Muscle layer of colon (tissue), 2 donors: Measurements from ENCODE around the gene PDXP.
A peak's percentile ranks its signal among the peaks of the same experiment; 100 is the strongest.

Experiments used
- H3K27ac ChIP-seq: one replicate; pipeline ENCODE4 v1.7.0; 2013; ENCODE audit warnings: low read depth, mild to moderate bottlenecking, low read length, moderate library complexity
- H3K27me3 ChIP-seq, 2 donors: one replicate each; pipeline ENCODE4 v1.7.0; 2013; ENCODE audit warnings: low read length in 2 of 2, mild to moderate bottlenecking in 2 of 2; ENCODE audit not compliant: insufficient read depth in 2 of 2, control insufficient read depth in 1 of 2
- H3K36me3 ChIP-seq: one replicate; pipeline ENCODE4 v1.7.0; 2013; ENCODE audit warnings: mild to moderate bottlenecking, low read length; ENCODE audit not compliant: insufficient read depth
- H3K4me1 ChIP-seq: one replicate; pipeline ENCODE4 v1.7.0; 2013; ENCODE audit warnings: mild to moderate bottlenecking, low read length; ENCODE audit not compliant: insufficient read depth
- H3K4me3 ChIP-seq, 2 donors: one replicate each; pipeline ENCODE4 v1.7.0; 2013; ENCODE audit warnings: low read length in 2 of 2, low read depth in 1 of 2, mild to moderate bottlenecking in 1 of 2, moderate library complexity in 1 of 2
- H3K9ac ChIP-seq: one replicate; pipeline ENCODE4 v1.7.0; 2013; ENCODE audit warnings: low read length
- H3K9me3 ChIP-seq: one replicate; pipeline ENCODE4 v1.7.0; 2013; ENCODE audit warnings: mild to moderate bottlenecking, low read length
- donor health status: abdominal sarcoma.
- donor health status: Adenocarcinoma of cecum.

PDXP gene

GRCh38 chr22:37630839-37631435 is 27.6 kb upstream of the PDXP start:
- peaks cover 29% of the 10 kb centered on the region for H3K36me3 ChIP-seq
- no peak overlapping the region for H3K27ac ChIP-seq
- no peaks in the 10 kb centered on the region for H3K9me3 ChIP-seq
- H3K27me3 ChIP-seq: no peaks in the 10 kb centered on the region
- no peak overlapping the region for H3K4me3 ChIP-seq
- peaks cover 49% of the 10 kb centered on the region for H3K4me1 ChIP-seq
- no peak overlapping the region for H3K9ac ChIP-seq

- H3K27ac ChIP-seq: no peak overlapping the region
- H3K4me3 ChIP-seq: no peak overlapping the region
- no peaks in the 10 kb centered on the region for H3K27me3 ChIP-seq
- peaks cover 29% of the 10 kb centered on the region for H3K36me3 ChIP-seq
- H3K4me1 ChIP-seq: peaks cover 42% of the 10 kb centered on the region
- no peaks in the 10 kb centered on the region for H3K9me3 ChIP-seq
- no peak overlapping the region for H3K9ac ChIP-seq
Measured at GRCh38 chr22:37631448-37632173, 26.9 kb upstream of the PDXP start.

- Histone ChIP-seq H3K36me3 (peaks cover 29% of the 10 kb centered on the region), H3K9me3 (no peaks in the 10 kb centered on the region), H3K27ac (peak overlapping the region; percentile 71), H3K27me3 (no peaks in the 10 kb centered on the region), H3K9ac (no peak overlapping the region), H3K4me1 (peaks cover 34% of the 10 kb centered on the region), H3K4me3 (no peak overlapping the region)
Measured at GRCh38 chr22:37632174-37633088, 26.1 kb upstream of the PDXP start.

DNA sequence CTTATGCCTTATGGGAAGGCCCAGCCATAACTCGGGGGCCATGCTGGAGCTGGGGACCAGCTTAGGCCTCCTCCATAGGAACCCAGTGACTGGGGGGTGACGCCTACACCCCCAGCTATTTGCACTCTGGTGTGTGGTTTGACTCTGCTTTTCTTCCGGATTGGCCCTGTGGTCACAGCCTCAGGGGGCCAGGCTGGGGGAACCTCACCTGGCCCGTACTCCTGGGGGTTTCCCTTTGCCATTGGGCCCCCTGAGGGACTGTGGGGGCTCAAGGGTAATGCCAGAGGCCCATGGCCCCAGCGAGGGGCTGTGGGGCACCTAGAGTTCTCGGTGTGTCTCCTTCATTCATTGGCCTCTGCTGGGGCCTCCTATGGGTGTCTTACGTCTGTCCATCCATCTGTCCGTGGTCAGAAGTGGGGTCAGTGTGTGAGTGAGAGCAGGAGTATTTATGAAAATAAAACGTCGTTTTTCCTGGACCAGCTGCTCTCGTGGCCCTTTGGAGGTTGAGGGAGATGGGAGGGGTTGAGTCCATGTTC is 25.4 kb upstream of the PDXP start:
- H3K36me3 ChIP-seq: peaks cover 23% of the 10 kb centered on the region
- no peaks in the 10 kb centered on the region for H3K9me3 ChIP-seq
- no peaks in the 10 kb centered on the region for H3K27me3 ChIP-seq
- H3K27ac ChIP-seq: peak overlapping the region; percentile 71
- H3K4me3 ChIP-seq: peak overlapping the region in 1 of 2 donors; percentile 33
- H3K4me1 ChIP-seq: peaks cover 26% of the 10 kb centered on the region
- H3K9ac ChIP-seq: no peak overlapping the region

DNA sequence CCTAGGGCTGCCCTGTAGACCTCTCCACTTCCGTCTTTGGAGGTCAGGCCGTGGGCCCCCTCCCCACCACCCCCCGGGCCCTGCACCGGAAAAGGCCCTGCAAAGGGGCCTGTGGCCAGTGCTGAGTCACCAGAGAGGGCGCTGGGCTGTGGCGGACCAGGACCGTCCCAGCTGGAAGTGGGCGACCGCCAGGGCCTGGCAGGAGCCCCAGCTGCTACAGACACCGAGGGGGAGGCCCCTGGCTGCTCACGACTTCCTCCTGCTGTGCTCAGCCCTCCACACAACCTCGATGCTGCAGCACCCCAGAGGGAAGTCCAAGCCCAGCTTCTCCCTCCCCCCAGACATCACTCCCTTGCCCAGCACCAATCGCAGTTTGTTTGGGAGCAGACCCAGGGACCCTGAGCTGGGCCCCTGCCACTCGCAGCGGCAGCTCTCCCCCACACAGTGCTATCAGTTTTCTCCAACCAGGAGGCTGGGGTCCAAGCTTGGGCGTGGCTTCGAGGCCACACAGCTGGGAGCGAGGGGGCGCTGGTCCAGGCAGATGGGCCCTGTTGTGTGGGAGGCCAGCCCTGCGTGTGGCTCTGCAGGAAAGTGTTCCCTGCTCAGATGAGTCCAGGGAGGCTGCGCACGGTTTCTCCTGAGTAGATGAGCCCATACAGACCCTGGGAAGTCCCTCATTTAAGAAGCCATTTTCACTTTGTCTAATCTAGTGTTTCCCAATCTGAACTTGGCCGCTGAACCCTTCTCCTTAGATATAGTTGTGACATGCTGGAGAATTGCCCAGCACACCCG is 24.7 kb upstream of the PDXP start:
- peak overlapping the region; percentile 71 for H3K27ac ChIP-seq
- no peaks in the 10 kb centered on the region for H3K27me3 ChIP-seq
- no peaks in the 10 kb centered on the region for H3K9me3 ChIP-seq
- H3K4me3 ChIP-seq: peak overlapping the region; percentile 18 to 33
- H3K36me3 ChIP-seq: peaks cover 22% of the 10 kb centered on the region
- no peak overlapping the region for H3K9ac ChIP-seq
- H3K4me1 ChIP-seq: peaks cover 32% of the 10 kb centered on the region

DNA sequence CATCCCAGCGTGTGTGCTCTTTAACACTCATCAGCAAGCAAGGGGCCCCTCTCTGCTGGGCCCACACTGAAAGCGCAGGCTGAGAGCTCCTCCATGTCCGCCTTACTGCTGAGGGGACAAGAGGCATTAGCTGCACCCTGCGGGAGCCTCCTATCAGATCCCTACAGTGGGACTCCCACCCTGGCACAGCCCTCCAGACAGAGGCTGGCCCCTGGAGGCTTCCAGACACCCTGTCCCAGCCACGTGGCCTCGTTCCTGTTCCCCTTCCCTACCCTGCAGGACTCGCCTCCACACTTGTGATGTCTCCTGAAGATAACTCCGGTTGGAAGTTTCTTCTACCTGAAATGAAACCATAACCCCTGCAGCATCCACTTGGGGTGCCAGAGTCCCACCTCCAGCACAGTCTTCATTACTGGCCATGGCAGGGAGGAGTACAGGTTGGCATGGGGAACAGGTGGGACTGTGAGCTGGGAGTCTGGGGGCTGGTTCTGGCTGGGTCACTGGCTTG is 24.1 kb upstream of the PDXP start:
- H3K9me3 ChIP-seq: no peaks in the 10 kb centered on the region
- peak overlapping the region; percentile 71 for H3K27ac ChIP-seq
- H3K4me3 ChIP-seq: peak overlapping the region; percentile 18 to 33
- peaks cover 36% of the 10 kb centered on the region for H3K4me1 ChIP-seq
- H3K9ac ChIP-seq: peak overlapping the region; percentile 8
- peaks cover 0 to 4% of the 10 kb centered on the region in 2 donors for H3K27me3 ChIP-seq
- H3K36me3 ChIP-seq: peaks cover 16% of the 10 kb centered on the region

DNA sequence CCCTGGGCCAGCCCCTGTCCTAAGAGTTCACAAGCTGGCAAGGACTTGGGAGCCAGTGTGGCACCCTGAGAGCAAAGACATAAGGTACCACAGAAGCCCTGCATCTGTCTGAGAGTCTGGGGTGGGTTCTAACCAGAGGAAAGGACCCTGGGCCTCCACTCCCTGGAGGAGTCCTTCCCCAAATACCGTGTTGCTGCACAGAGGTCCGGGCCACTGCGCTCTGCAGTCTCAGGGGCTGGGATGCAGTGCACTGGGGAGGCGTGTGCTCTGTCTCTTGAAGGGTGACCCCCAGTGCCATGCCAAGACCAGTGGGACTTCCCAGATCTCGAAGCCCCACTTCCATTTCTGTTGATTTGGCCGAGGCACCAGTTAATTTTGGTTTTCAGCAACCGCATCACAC is 23.4 kb upstream of the PDXP start:
- Histone ChIP-seq H3K27ac (no peak overlapping the region), H3K4me3 (no peak overlapping the region), H3K27me3 (peaks cover 0 to 11% of the 10 kb centered on the region in 2 donors), H3K36me3 (peaks cover 11% of the 10 kb centered on the region), H3K4me1 (peaks cover 36% of the 10 kb centered on the region), H3K9me3 (no peaks in the 10 kb centered on the region), H3K9ac (no peak overlapping the region)

DNA sequence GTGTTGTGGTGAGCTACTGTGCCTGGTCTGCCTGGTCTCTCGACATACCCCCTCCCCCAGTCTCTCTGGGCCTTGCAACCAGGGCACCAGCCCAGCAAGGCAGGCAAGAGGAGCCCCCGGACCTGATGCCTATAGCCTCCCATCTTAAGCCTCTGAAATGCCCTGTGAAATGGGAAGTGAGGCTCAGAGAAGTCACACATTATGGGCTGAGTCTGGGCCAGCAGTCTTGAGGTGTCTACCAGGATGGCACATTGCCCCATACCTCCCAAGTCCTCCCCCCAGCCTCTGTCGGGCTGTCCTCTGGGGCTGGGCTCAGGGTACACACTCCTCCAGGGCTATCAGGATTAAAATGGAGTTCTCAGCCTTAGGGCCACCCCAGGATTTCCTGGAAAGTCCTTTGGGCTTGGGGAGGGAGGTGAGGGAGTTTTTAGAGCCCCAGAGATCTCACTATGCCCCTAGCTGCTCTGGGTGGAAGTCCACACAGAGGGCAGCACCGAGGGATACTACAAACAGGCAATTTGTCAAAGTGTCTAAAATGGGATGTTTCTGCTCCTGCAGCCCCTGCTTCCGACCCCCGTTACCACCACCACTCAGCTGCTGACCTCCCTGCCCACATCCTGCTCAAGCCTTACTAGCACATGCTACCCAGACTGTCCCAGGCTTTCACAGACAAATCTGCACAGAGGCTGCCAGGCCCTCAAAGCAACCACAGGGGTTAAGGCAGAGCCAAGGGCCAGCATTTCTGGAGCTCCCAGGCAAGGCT is 22.2 kb upstream of the PDXP start:
- Histone ChIP-seq H3K9ac (no peak overlapping the region), H3K4me3 (no peak overlapping the region), H3K27ac (no peak overlapping the region), H3K27me3 (peaks cover 0 to 16% of the 10 kb centered on the region in 2 donors), H3K9me3 (no peaks in the 10 kb centered on the region), H3K36me3 (peaks cover 5% of the 10 kb centered on the region), H3K4me1 (peaks cover 36% of the 10 kb centered on the region)

GRCh38 chr22:37636949-37637273 is 21.6 kb upstream of the PDXP start:
- peaks cover 36% of the 10 kb centered on the region for H3K4me1 ChIP-seq
- H3K27me3 ChIP-seq: peaks cover 0 to 16% of the 10 kb centered on the region in 2 donors
- H3K36me3 ChIP-seq: no peaks in the 10 kb centered on the region
- H3K9ac ChIP-seq: no peak overlapping the region
- H3K9me3 ChIP-seq: no peaks in the 10 kb centered on the region
- H3K27ac ChIP-seq: no peak overlapping the region
- no peak overlapping the region for H3K4me3 ChIP-seq

DNA sequence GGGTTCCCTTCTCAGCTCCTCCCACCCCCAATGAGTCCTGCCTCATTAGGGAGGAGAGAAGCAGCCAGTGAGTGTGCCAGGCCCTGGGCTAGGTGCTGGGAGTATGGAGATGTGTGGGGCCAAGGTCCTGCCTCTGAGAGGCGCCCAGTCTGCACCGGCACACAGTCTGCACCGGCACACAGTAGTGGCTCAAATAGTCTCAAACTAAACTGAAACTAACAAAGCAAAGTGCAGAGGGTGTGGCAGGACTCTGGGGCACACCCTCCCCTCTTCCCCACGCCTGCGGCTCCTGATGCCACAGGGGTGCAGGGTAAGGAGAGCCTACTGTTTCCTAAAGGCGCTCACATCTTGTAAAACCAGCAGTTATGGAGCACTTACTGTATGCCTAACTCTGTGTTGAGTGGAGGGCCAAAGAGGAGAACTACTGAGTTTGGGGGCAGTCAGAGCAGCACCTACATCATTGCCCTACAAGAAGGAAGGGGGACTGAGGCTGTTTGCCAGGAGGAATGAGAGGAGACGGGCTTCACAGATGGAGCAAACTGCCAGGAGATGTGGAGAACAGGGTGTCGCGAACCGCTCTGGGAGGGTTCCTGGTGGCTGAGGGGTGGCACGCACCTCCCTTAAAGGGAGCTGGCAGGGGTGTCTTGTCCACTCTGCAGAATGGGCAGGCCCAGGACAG is 20.0 kb upstream of the PDXP start:
- H3K4me3 ChIP-seq: peak overlapping the region in 1 of 2 donors; percentile 55
- no peak overlapping the region for H3K27ac ChIP-seq
- H3K4me1 ChIP-seq: peaks cover 31% of the 10 kb centered on the region
- no peak overlapping the region for H3K9ac ChIP-seq
- H3K36me3 ChIP-seq: no peaks in the 10 kb centered on the region
- peaks cover 0 to 16% of the 10 kb centered on the region in 2 donors for H3K27me3 ChIP-seq
- no peaks in the 10 kb centered on the region for H3K9me3 ChIP-seq
